ENCODE results near the gene CPNE4. TPM values are rescaled to one million over a fixed set of nuclear protein-coding genes. Genes with fewer than 3 reads are reported as not detected.

CPNE4 gene
- total and polyA plus RNA-seq, 2 donors (not counting 3 experiments of a cell fraction or from before 2014, with no cell fraction given), result not detected

DNA sequence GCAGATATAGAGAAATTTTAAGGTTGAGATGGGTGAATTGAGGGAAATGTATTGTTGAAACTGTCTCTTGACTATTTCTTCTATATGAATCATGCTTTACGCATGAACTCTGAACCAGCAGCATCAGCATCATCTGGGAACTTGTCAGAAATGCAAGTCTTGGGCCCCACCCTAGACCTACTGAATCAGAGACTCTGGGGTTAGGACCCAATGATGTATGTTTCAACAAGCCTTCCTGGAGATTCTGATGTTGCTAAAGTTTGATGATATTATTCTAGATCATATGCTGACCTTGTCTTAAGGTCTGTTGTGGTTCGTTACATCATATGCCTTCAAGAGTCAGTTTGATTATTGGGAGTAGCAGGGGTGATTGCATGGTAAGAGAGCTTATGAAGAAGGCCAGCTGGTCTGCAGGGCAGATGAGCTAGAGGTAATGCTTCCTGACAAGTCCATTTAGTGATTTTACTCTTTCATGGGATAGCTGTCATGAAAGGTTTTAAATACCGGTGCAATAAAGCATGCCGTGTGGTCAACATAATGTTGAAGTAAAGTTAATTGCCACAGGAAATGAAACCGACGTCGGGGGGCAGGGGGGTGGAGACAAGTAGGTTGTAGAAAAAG is 379.6 kb downstream of the CPNE4 start:
- POLR2A ChIA-PET, result interaction anchor here (0.7 kb wide), 1 partner anchor 568 kb away, joined by 4 read pairs; no protein-coding TSS in a partner anchor
- H2AFZ ChIP-seq (ENCODE audit: low read depth, low read length), result no peak overlapping the region
- no peak overlapping the region for H3K4me2 ChIP-seq (ENCODE audit: insufficient read depth, low read length)
- no peak for DNase-seq (ENCODE audit: low read depth, low spot score)
- no peaks in the 10 kb centered on the region for H3K36me3 ChIP-seq (ENCODE audit: control insufficient read depth in 2 of 2, extremely low read depth in 1 of 2, insufficient read depth in 2 of 2, low read length in 2 of 2)
- intact Hi-C loops (cut with micrococcal nuclease), result no loop called here
- dilution Hi-C loops (cut with MboI; ENCODE audit: extremely low pct_ligation_motif_present, low sequenced_read_pairs), result no loop called here
- CTCF ChIA-PET, result no interaction called here
- H4K20me1 ChIP-seq (replicated peaks; ENCODE audit: control insufficient read depth, extremely low read depth, insufficient read depth, low read length), result no peaks in the 10 kb centered on the region
- no peaks in the 10 kb centered on the region for H3K9me3 ChIP-seq (replicated peaks; ENCODE audit: control insufficient read depth, insufficient read depth, low read length)
- no TSS peak for BruUV-seq (replicated peaks)
- H3K4me1 ChIP-seq (ENCODE audit: control insufficient read depth, extremely low read depth, insufficient read depth, low read length), result no peaks in the 10 kb centered on the region
- TF ChIP-seq POLR2A (IDR thresholded peaks at IDR 0.05; ENCODE audit: low read depth, low read length) (no peak), CTCF (IDR thresholded peaks at IDR 0.05; ENCODE audit: extremely low read depth in 1 of 2, insufficient read depth in 1 of 2, low read depth in 1 of 2, low read length in 2 of 2) (no peak)
- no peak overlapping the region for H3K27ac ChIP-seq (ENCODE audit: insufficient read depth, low read depth, low read length)
- no peaks in the 10 kb centered on the region for H3K9me1 ChIP-seq (replicated peaks; ENCODE audit: control insufficient read depth, extremely low read depth, insufficient read depth, low read length)
- H3K27me3 ChIP-seq (ENCODE audit: control insufficient read depth in 2 of 2, insufficient read depth in 2 of 2, low read length in 2 of 2), result no peaks in the 10 kb centered on the region
- H3K4me3 ChIP-seq (replicated peaks in 1 of 3; ENCODE audit: insufficient read depth in 1 of 3, low read depth in 1 of 3, low read length in 3 of 3), result no peak overlapping the region
- FAIRE-seq, result no peak
- H3K9ac ChIP-seq (replicated peaks; ENCODE audit: extremely low read depth, insufficient read depth, low read length), result no peak overlapping the region
- no peaks in the 10 kb centered on the region for H3K79me2 ChIP-seq (ENCODE audit: control insufficient read depth, insufficient read depth, low read length)

DNA sequence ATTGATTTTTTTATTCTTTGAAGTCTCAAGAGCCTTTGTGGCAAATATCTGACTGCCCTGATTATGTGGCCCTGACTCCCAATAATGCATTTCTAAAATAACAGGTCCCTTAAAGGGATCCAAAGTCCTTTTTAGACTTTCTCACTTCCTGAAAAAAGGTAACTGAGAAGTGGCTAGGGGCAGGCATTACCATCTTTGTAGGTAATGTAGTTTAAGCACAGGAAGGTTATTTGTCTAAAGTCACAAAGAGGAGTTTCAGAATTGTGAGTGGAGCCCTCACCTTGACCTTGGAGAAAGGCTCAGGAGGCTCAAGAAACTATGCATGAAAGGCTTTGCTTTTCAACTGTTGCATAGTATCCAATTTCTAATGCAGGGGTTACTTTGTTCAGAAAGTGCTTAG is 389.2 kb downstream of the CPNE4 start:
- Histone ChIP-seq H3K36me3 (ENCODE audit: control insufficient read depth in 2 of 2, extremely low read depth in 1 of 2, insufficient read depth in 2 of 2, low read length in 2 of 2) (no peaks in the 10 kb centered on the region), H3K27me3 (ENCODE audit: control insufficient read depth in 2 of 2, insufficient read depth in 2 of 2, low read length in 2 of 2) (no peaks in the 10 kb centered on the region), H2AFZ (ENCODE audit: low read depth, low read length) (no peak overlapping the region), H3K9me1 (replicated peaks; ENCODE audit: control insufficient read depth, extremely low read depth, insufficient read depth, low read length) (no peaks in the 10 kb centered on the region), H3K4me3 (replicated peaks in 1 of 3; ENCODE audit: insufficient read depth in 1 of 3, low read depth in 1 of 3, low read length in 3 of 3) (no peak overlapping the region), H3K9ac (replicated peaks; ENCODE audit: extremely low read depth, insufficient read depth, low read length) (no peak overlapping the region), H4K20me1 (replicated peaks; ENCODE audit: control insufficient read depth, extremely low read depth, insufficient read depth, low read length) (no peaks in the 10 kb centered on the region), H3K27ac (ENCODE audit: insufficient read depth, low read depth, low read length) (no peak overlapping the region), H3K9me3 (replicated peaks; ENCODE audit: control insufficient read depth, insufficient read depth, low read length) (no peaks in the 10 kb centered on the region), H3K4me2 (ENCODE audit: insufficient read depth, low read length) (no peak overlapping the region), H3K79me2 (ENCODE audit: control insufficient read depth, insufficient read depth, low read length) (no peaks in the 10 kb centered on the region), H3K4me1 (ENCODE audit: control insufficient read depth, extremely low read depth, insufficient read depth, low read length) (no peaks in the 10 kb centered on the region)
- CTCF ChIA-PET, result no interaction called here
- TF ChIP-seq CTCF (IDR thresholded peaks at IDR 0.05; ENCODE audit: extremely low read depth in 1 of 2, insufficient read depth in 1 of 2, low read depth in 1 of 2, low read length in 2 of 2) (no peak), JUN (IDR thresholded peaks at IDR 0.05; ENCODE audit: borderline replicate concordance, insufficient read depth, insufficient read length, low read depth) (no peak), EZH2 (IDR thresholded peaks at IDR 0.05; ENCODE audit: borderline replicate concordance, low read depth, low read length, severe bottlenecking) (no peak), MYC (IDR thresholded peaks at IDR 0.05; ENCODE audit: low read depth, low read length) (no peak), POLR2A (IDR thresholded peaks at IDR 0.05; ENCODE audit: low read depth, low read length) (no peak), GATA2 (IDR thresholded peaks at IDR 0.05; ENCODE audit: insufficient read depth, insufficient read length, low read depth, low read length) (no peak), FOS (IDR thresholded peaks at IDR 0.05; ENCODE audit: borderline replicate concordance, insufficient read depth, low read length) (no peak), POLR2AphosphoS5 (IDR thresholded peaks at IDR 0.05; ENCODE audit: insufficient read depth, low read depth, low read length) (no peak)
- TF ChIP-seq, protein P1, sequence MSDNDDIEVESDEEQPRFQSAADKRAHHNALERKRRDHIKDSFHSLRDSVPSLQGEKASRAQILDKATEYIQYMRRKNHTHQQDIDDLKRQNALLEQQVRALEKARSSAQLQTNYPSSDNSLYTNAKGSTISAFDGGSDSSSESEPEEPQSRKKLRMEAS (IDR thresholded peaks at IDR 0.05; ENCODE audit: insufficient read depth, insufficient read length), result no peak
- FAIRE-seq, result no peak
- no peak for DNase-seq (ENCODE audit: low read depth, low spot score)
- POLR2A ChIA-PET, result no interaction called here
- dilution Hi-C loops (cut with MboI; ENCODE audit: extremely low pct_ligation_motif_present, low sequenced_read_pairs) (no loop called here), intact Hi-C loops (cut with micrococcal nuclease) (no loop called here)
- no TSS peak for BruUV-seq (replicated peaks)

Data from endothelial cell of umbilical vein (primary cell).